Panc1 (cell line): ENCODE results near the gene CALU.

Experiments used
- POLR2AphosphoS5 ChIP-seq: IDR thresholded peaks from 2 replicates; pipeline ENCODE4 v1.6.1; 2012; ENCODE audit warnings: mild to moderate bottlenecking, low read depth, low read length, moderate library complexity
- SIN3A ChIP-seq: IDR thresholded peaks from 2 replicates; pipeline ENCODE4 v1.6.1; 2012; ENCODE audit warnings: low read depth, mild to moderate bottlenecking, low read length, moderate library complexity, borderline replicate concordance; ENCODE audit not compliant: insufficient read depth
- TF ChIP-seq, protein P1 (sequence below): fragments of 450-650 bp; IDR thresholded peaks from 2 replicates; pipeline ENCODE4 v1.5.1; 2017; ENCODE audit warnings: mild to moderate bottlenecking
- TF ChIP-seq, protein P2 (sequence below), 2 experiments: IDR thresholded peaks; 2 replicates each; pipeline ENCODE4 v1.6.1; 2011 to 2012; ENCODE audit warnings: low read depth in 2 of 2, control low read depth in 1 of 2, low read length in 1 of 2, mild to moderate bottlenecking in 1 of 2, moderate library complexity in 1 of 2; ENCODE audit not compliant: insufficient read depth in 1 of 2

DNA sequence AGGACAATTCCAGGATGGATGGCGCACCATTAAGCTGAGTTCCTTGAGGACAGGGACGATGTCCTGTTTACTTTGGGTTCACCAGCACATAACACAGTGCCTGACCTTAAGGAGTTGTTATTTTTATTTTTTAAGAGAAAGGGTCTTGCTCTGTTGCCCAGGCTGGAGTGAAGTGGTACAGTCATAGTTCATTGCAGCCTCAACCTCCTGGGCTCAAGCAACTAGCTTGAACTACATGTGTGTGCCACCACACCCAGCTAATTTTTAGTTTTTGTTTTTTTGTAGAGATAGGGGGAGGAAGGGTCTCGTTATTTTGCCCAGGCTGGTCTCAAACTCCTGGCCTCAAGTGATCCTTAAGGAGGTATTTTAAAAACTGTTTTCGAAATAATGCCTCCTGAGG is 1.7 kb upstream of the CALU start:
- TF ChIP-seq, protein P1, sequence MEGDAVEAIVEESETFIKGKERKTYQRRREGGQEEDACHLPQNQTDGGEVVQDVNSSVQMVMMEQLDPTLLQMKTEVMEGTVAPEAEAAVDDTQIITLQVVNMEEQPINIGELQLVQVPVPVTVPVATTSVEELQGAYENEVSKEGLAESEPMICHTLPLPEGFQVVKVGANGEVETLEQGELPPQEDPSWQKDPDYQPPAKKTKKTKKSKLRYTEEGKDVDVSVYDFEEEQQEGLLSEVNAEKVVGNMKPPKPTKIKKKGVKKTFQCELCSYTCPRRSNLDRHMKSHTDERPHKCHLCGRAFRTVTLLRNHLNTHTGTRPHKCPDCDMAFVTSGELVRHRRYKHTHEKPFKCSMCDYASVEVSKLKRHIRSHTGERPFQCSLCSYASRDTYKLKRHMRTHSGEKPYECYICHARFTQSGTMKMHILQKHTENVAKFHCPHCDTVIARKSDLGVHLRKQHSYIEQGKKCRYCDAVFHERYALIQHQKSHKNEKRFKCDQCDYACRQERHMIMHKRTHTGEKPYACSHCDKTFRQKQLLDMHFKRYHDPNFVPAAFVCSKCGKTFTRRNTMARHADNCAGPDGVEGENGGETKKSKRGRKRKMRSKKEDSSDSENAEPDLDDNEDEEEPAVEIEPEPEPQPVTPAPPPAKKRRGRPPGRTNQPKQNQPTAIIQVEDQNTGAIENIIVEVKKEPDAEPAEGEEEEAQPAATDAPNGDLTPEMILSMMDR: no peak
- TF ChIP-seq, protein P2, sequence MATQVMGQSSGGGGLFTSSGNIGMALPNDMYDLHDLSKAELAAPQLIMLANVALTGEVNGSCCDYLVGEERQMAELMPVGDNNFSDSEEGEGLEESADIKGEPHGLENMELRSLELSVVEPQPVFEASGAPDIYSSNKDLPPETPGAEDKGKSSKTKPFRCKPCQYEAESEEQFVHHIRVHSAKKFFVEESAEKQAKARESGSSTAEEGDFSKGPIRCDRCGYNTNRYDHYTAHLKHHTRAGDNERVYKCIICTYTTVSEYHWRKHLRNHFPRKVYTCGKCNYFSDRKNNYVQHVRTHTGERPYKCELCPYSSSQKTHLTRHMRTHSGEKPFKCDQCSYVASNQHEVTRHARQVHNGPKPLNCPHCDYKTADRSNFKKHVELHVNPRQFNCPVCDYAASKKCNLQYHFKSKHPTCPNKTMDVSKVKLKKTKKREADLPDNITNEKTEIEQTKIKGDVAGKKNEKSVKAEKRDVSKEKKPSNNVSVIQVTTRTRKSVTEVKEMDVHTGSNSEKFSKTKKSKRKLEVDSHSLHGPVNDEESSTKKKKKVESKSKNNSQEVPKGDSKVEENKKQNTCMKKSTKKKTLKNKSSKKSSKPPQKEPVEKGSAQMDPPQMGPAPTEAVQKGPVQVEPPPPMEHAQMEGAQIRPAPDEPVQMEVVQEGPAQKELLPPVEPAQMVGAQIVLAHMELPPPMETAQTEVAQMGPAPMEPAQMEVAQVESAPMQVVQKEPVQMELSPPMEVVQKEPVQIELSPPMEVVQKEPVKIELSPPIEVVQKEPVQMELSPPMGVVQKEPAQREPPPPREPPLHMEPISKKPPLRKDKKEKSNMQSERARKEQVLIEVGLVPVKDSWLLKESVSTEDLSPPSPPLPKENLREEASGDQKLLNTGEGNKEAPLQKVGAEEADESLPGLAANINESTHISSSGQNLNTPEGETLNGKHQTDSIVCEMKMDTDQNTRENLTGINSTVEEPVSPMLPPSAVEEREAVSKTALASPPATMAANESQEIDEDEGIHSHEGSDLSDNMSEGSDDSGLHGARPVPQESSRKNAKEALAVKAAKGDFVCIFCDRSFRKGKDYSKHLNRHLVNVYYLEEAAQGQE (IDR thresholded peaks at IDR 0.05; ENCODE audit: insufficient read depth in 1 of 2, low read depth in 2 of 2, low read length in 1 of 2): no peak
- TF ChIP-seq POLR2AphosphoS5 (no peak), SIN3A (no peak)
